Measurements from ENCODE around the gene NKX1-2.
A peak's percentile ranks its signal among the peaks of the same experiment; 100 is the strongest.

Gene NKX1-2

GRCh38 chr10:124414076-124414475, 35.8 kb downstream of the NKX1-2 start:
- DNase-seq = no peak

- DNase-seq = no peak
These were observed 40.1 kb downstream of the NKX1-2 start for GRCh38 chr10:124409696-124410095.

GRCh38 chr10:124408357-124408756, 41.5 kb downstream of the NKX1-2 start:
- DNase-seq = no peak

- DNase-seq = no peak
These were observed 42.4 kb downstream of the NKX1-2 start for GRCh38 chr10:124407456-124407855.

DNA sequence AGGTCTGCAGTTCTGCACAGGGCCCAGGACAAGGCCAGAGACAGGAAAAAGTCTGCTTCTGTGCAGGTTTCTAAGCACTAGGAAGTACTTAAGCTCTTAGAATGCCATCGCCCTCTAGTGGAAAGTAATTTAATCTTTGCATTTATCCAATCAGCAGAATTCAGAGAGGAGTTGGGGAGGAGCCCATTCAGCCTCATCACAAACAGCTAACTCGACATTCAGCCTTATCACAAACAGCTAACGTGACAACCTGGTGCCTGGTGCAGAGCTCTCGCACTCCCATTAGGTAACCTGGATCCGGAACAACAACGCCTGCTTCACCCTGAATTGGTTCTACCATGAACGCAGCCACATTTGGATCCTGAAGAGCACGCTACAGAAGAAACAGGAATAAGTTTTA, 46.3 kb downstream of the NKX1-2 start:
- DNase-seq = peak; percentile 64

DNA sequence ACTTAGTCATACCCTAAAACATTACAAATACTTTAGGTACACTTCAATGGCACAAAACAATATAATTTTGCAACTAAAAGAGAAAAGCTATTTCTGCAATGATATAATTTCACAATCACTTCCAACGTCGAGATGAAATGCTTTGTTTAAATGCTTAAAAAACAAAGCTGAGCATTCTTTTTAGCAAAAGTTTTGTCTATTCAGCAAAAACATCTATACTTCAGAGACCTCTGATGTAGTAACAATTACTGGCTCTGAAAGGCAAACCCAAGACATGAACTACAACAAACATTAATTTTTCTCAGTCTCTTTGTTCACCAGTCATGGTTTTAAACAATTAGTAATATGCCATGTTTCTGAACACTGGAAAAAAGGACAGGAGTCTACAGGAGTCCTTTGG, 47.6 kb downstream of the NKX1-2 start:
- no peak for DNase-seq

- no peak for DNase-seq
These were observed 48.2 kb downstream of the NKX1-2 start for GRCh38 chr10:124401633-124402032.
